ENCODE results near the gene CNTF.

GRCh38 chr11:58578635-58579191 is 43.8 kb upstream of the CNTF start, which contains the start of gene ZFP91:
- TF ChIP-seq CTCF (IDR thresholded peaks at IDR 0.05) (peak in 1 of 3 donors; percentile 23), POLR2A (IDR thresholded peaks at IDR 0.05) (peak; percentile 89), EP300 (IDR thresholded peaks at IDR 0.05) (no peak)
